ENCODE results near the gene PPP1R9A. TPM values are rescaled to one million over a fixed set of nuclear protein-coding genes. Genes with fewer than 3 reads are reported as not detected.

Gene PPP1R9A
- polyA plus RNA-seq, 1 donor from 2014 or later = 52.8 TPM

GRCh38 chr7:95001815-95002561, 94.6 kb downstream of the PPP1R9A start:
- Histone ChIP-seq H2AFZ (ENCODE audit: low read depth, low read length) (no peak overlapping the region), H3K9me2 (ENCODE audit: insufficient read depth, low read length) (no peaks in the 10 kb centered on the region), H3K36me3 (ENCODE audit: insufficient read depth, low read length) (no peaks in the 10 kb centered on the region), H3K27ac (ENCODE audit: low read length) (no peak overlapping the region), H3K4me3 (ENCODE audit: low read length) (no peak overlapping the region), H3K9ac (ENCODE audit: low read length) (no peak overlapping the region), H3K4me2 (ENCODE audit: low read length) (no peak overlapping the region), H3K9me3 (ENCODE audit: low read length) (no peaks in the 10 kb centered on the region), H3K79me2 (replicated peaks; ENCODE audit: insufficient read depth, low read length) (peaks cover 9% of the 10 kb centered on the region), H3F3A (ENCODE audit: insufficient read depth, low read length, poor library complexity, severe bottlenecking) (no peaks in the 10 kb centered on the region), H3K27me3 (ENCODE audit: insufficient read depth, low read depth, low read length) (no peaks in the 10 kb centered on the region), H4K20me1 (ENCODE audit: insufficient read depth) (no peaks in the 10 kb centered on the region)
- TF ChIP-seq, protein P1, sequence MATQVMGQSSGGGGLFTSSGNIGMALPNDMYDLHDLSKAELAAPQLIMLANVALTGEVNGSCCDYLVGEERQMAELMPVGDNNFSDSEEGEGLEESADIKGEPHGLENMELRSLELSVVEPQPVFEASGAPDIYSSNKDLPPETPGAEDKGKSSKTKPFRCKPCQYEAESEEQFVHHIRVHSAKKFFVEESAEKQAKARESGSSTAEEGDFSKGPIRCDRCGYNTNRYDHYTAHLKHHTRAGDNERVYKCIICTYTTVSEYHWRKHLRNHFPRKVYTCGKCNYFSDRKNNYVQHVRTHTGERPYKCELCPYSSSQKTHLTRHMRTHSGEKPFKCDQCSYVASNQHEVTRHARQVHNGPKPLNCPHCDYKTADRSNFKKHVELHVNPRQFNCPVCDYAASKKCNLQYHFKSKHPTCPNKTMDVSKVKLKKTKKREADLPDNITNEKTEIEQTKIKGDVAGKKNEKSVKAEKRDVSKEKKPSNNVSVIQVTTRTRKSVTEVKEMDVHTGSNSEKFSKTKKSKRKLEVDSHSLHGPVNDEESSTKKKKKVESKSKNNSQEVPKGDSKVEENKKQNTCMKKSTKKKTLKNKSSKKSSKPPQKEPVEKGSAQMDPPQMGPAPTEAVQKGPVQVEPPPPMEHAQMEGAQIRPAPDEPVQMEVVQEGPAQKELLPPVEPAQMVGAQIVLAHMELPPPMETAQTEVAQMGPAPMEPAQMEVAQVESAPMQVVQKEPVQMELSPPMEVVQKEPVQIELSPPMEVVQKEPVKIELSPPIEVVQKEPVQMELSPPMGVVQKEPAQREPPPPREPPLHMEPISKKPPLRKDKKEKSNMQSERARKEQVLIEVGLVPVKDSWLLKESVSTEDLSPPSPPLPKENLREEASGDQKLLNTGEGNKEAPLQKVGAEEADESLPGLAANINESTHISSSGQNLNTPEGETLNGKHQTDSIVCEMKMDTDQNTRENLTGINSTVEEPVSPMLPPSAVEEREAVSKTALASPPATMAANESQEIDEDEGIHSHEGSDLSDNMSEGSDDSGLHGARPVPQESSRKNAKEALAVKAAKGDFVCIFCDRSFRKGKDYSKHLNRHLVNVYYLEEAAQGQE (IDR thresholded peaks at IDR 0.05; ENCODE audit: borderline replicate concordance) = no peak
- no peak for TF ChIP-seq SMC3 (conservative IDR thresholded peaks at IDR 0.05; ENCODE audit: poor library complexity)
- TF ChIP-seq CTCF (IDR thresholded peaks at IDR 0.05; ENCODE audit: poor library complexity, severe bottlenecking) = no peak
- no peak for TF ChIP-seq POLR2AphosphoS5 (IDR thresholded peaks at IDR 0.05)

GRCh38 chr7:95002775-95003174, 95.4 kb downstream of the PPP1R9A start:
- TF ChIP-seq EZH2 (IDR thresholded peaks at IDR 0.05; ENCODE audit: borderline replicate concordance, insufficient read depth, low read length, poor library complexity, severe bottlenecking) (no peak), SMC3 (conservative IDR thresholded peaks at IDR 0.05; ENCODE audit: poor library complexity) (no peak), POLR2AphosphoS5 (IDR thresholded peaks at IDR 0.05) (no peak)
- Histone ChIP-seq H3K4me2 (ENCODE audit: low read length) (no peak overlapping the region), H3K9ac (ENCODE audit: low read length) (no peak overlapping the region), H3K36me3 (ENCODE audit: insufficient read depth, low read length) (no peaks in the 10 kb centered on the region), H3K9me3 (ENCODE audit: low read length) (no peaks in the 10 kb centered on the region), H3K27me3 (ENCODE audit: insufficient read depth, low read depth, low read length) (no peaks in the 10 kb centered on the region), H3K27ac (ENCODE audit: low read length) (no peak overlapping the region), H3K9me2 (ENCODE audit: insufficient read depth, low read length) (no peaks in the 10 kb centered on the region), H4K20me1 (ENCODE audit: insufficient read depth) (no peaks in the 10 kb centered on the region), H3K4me3 (ENCODE audit: low read length) (no peak overlapping the region), H3K79me2 (replicated peaks; ENCODE audit: insufficient read depth, low read length) (peaks cover 9% of the 10 kb centered on the region), H3F3A (ENCODE audit: insufficient read depth, low read length, poor library complexity, severe bottlenecking) (no peaks in the 10 kb centered on the region), H2AFZ (ENCODE audit: low read depth, low read length) (no peak overlapping the region)

DNA sequence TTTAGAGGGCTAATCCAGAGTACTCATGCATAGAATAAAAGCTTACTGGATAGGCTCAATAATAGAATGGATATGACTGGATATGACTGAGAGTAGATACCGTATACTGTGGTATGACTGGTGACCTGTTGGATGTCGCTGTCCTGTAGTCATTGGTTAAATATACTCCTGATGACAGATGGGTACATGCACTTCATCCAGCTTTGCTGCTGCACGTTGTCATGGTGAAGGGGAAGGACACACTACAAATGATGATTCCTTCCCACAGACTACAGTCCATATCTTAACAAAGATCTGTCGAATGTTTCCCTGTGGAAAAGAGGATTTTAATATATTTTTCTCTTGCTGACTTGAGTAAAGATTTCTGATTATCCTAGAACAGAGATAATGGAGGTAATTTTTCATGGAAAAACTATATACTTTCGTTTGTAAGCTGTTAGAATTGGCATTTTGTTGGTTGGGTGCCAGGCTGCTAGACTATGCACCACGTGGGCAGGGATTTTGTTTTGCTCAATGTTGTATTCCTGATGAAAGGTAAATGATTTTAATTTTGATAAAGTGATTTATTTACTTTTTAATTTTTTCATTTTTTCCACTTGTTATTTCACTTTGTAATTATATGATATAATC, 97.3 kb downstream of the PPP1R9A start:
- H3K79me2 ChIP-seq (replicated peaks; ENCODE audit: insufficient read depth, low read length) = peaks cover 9% of the 10 kb centered on the region
- H3K27ac ChIP-seq (ENCODE audit: low read length) = no peak overlapping the region
- no peak overlapping the region for H3K4me2 ChIP-seq (ENCODE audit: low read length)
- no peaks in the 10 kb centered on the region for H3K27me3 ChIP-seq (ENCODE audit: insufficient read depth, low read depth, low read length)
- H2AFZ ChIP-seq (ENCODE audit: low read depth, low read length) = no peak overlapping the region
- H4K20me1 ChIP-seq (ENCODE audit: insufficient read depth) = no peaks in the 10 kb centered on the region
- no peaks in the 10 kb centered on the region for H3K9me2 ChIP-seq (ENCODE audit: insufficient read depth, low read length)
- no peak overlapping the region for H3K4me3 ChIP-seq (ENCODE audit: low read length)
- no peak overlapping the region for H3K9ac ChIP-seq (ENCODE audit: low read length)
- H3K36me3 ChIP-seq (ENCODE audit: insufficient read depth, low read length) = no peaks in the 10 kb centered on the region
- no peaks in the 10 kb centered on the region for H3F3A ChIP-seq (ENCODE audit: insufficient read depth, low read length, poor library complexity, severe bottlenecking)
- H3K9me3 ChIP-seq (ENCODE audit: low read length) = no peaks in the 10 kb centered on the region
- no peak for TF ChIP-seq POLR2AphosphoS5 (IDR thresholded peaks at IDR 0.05)
- TF ChIP-seq EZH2 (IDR thresholded peaks at IDR 0.05; ENCODE audit: borderline replicate concordance, insufficient read depth, low read length, poor library complexity, severe bottlenecking) = no peak
- no peak for TF ChIP-seq TAF1 (IDR thresholded peaks at IDR 0.05; ENCODE audit: low read depth)
- TF ChIP-seq, protein P1 (IDR thresholded peaks at IDR 0.05; ENCODE audit: borderline replicate concordance) = no peak
- no peak for TF ChIP-seq SMC3 (conservative IDR thresholded peaks at IDR 0.05; ENCODE audit: poor library complexity)
- no peak for TF ChIP-seq CTCF (IDR thresholded peaks at IDR 0.05; ENCODE audit: poor library complexity, severe bottlenecking)
- TF ChIP-seq MXI1 (conservative IDR thresholded peaks at IDR 0.05; ENCODE audit: poor library complexity, severe bottlenecking) = no peak
- no peak for TF ChIP-seq RAD21 (conservative IDR thresholded peaks at IDR 0.05)

All from neural cell (in vitro differentiated cells).